ENCODE measurements around the gene MTTP.

MTTP gene

DNA sequence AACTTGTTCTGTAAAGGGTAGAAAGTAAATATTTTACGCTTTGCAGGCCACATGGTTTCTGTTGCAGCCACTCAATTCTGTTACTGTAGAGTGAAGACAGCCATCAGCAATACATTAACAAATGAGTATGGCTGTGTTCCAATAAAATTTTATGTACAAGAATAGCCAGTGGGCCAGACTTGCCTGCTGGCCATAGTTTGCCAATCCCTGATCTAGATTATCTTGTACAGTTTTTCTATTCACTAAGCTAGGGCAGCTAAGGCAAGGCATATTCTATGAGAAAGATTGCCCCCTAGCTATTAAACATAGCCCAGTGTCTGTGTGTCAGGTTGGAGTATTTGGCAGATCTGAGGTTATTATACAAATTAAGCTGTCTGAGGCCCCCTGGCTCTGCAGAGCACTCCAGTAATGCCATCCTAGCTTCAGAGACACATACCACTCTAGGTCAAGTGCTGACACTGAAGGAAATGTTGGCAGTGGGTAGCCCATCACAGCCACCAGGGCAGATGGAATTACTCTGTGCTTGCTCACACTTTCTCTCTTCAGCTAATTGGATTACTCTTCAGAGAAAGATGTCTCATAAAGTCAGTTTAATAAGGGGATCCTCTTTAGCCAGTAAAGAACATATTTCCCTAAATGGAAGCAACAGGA lies 40.7 kb downstream of the MTTP start:
- no peak overlapping the region for H3K4me3 Mint-ChIP-seq
- DNase-seq (no peak), ATAC-seq (no peak)
- H3K27me3 Mint-ChIP-seq, result peaks cover 5% of the 10 kb centered on the region
- H3K9me3 Mint-ChIP-seq, result no peaks in the 10 kb centered on the region
- no peak overlapping the region for H3K27ac Mint-ChIP-seq
- H3K4me1 Mint-ChIP-seq, result no peaks in the 10 kb centered on the region
- no peaks in the 10 kb centered on the region for H3K36me3 Mint-ChIP-seq (ENCODE audit: low read depth)

DNA sequence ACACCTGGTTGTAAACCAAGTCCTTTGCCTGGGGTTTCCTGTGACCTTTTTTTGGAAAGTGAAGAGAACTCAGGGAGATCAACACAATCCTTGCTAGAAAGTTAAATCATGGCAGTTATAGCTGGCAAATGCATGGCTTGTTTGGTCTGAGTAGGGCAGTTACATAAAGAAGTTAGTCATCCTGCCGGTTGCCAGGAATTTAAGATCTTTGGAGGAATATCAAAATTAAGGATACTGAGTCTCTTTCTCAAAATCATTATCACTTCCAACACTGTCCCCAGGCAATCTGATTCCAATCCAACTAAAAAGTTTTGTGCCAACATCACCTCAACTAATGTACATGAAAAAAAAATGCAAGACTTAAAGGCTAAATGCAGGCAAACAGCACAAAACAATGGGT lies 42.8 kb downstream of the MTTP start:
- H3K36me3 Mint-ChIP-seq (ENCODE audit: low read depth), result no peaks in the 10 kb centered on the region
- no peak overlapping the region for H3K27ac Mint-ChIP-seq
- ATAC-seq, result no peak
- no peaks in the 10 kb centered on the region for H3K4me1 Mint-ChIP-seq
- H3K27me3 Mint-ChIP-seq, result peaks cover 2% of the 10 kb centered on the region
- no peak for DNase-seq
- H3K4me3 Mint-ChIP-seq, result no peak overlapping the region
- no peaks in the 10 kb centered on the region for H3K9me3 Mint-ChIP-seq

DNA sequence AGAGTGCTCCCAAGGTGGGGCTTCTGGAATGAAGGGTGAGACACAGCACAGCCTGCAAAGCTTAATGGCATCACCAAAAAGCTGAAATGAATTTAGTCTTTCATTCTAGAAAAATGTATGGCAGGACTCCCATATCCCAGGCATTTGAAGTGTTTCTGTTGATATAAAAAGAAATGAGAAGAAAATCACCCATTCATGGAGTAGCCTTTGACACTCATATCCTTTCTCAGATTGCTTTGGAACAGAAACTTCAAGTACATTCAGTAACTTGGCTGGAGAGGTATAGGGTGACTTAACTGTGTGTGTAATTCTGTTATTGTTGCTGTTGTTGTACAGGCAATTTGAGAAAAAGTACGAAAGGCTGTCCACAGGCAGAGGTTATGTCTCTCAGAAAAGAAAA lies 47.7 kb downstream of the MTTP start:
- Mint-ChIP-seq H3K4me3 (no peak overlapping the region), H3K4me1 (no peaks in the 10 kb centered on the region), H3K27me3 (no peaks in the 10 kb centered on the region), H3K9me3 (no peaks in the 10 kb centered on the region), H3K27ac (no peak overlapping the region), H3K36me3 (ENCODE audit: low read depth) (no peaks in the 10 kb centered on the region)
- no peak for ATAC-seq
- DNase-seq, result no peak

DNA sequence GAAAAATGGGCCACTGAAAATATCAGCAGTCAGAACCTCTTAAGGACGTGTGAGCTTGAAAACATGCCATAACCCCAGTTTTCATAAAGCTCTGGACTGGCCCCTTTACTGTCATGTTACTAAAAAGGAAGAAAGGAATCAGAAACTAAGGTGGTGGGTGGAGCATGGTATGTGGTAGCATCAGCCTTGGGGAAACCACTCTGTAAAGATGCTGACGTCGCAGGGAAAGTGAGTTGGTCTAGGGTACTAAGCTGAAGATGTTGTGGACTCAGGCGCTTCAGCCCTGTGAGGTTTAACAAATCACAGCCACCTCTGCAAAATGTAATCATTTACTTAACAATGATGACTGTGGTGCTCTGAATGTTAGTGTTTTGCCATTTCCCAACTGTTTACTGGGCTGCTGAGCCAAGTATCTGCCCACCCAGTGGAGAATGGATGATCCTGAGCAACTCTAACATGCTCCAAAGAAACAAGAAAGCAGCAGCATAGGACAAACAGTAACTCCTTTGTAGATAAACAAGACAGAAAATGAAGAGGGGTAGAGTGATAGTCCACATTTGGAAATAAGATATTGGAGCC lies 49.6 kb downstream of the MTTP start:
- H3K4me3 Mint-ChIP-seq, result no peak overlapping the region
- H3K27me3 Mint-ChIP-seq, result no peaks in the 10 kb centered on the region
- ATAC-seq (no peak), DNase-seq (no peak)
- H3K36me3 Mint-ChIP-seq (ENCODE audit: low read depth), result no peaks in the 10 kb centered on the region
- H3K4me1 Mint-ChIP-seq, result no peaks in the 10 kb centered on the region
- no peaks in the 10 kb centered on the region for H3K9me3 Mint-ChIP-seq
- no peak overlapping the region for H3K27ac Mint-ChIP-seq

DNA sequence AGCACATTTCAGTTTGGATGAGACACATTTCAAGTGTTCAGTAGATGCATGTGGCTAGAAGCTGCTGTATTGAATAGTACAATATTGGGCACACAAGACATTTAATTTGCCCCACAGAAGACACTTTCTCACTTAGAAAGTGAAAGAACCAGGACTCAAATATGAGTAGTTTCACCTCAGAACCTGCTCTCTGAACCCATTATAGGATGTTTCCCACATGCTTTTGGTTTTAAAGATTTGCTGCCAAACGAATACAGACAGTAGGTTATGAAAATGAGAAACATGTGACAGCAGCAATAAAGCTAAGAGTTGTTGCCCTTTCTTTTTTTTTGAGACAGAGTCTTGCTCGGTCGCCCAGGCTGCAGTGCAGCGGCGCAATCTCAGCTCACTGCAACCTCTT lies 50.7 kb downstream of the MTTP start:
- ATAC-seq (no peak), DNase-seq (no peak)
- Mint-ChIP-seq H3K9me3 (no peaks in the 10 kb centered on the region), H3K27ac (no peak overlapping the region), H3K4me3 (no peak overlapping the region), H3K27me3 (peaks cover under 1% of the 10 kb centered on the region), H3K36me3 (ENCODE audit: low read depth) (no peaks in the 10 kb centered on the region), H3K4me1 (peaks cover 9% of the 10 kb centered on the region)

DNA sequence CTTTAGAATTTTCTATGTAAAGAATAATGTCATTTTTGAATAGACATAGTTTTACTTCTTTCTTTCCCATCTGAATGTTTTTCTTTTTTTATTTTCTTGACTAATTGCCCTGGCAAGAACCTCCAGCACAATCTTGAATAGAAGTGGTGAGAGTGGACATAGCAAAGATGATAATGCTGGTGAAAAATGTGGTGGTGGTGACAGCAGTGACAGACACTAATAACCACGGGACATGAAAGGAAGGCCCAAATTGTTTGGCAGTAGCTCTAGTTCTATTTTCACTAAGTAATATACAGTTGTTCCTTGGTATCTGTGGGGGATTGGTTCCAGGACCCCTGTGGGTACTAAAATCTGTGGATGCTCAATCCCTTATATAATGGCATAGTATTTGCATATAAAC lies 53.4 kb downstream of the MTTP start:
- Mint-ChIP-seq H3K4me1 (peaks cover 9% of the 10 kb centered on the region), H3K4me3 (no peak overlapping the region), H3K27me3 (peaks cover 1% of the 10 kb centered on the region), H3K27ac (no peak overlapping the region), H3K36me3 (ENCODE audit: low read depth) (no peaks in the 10 kb centered on the region), H3K9me3 (no peaks in the 10 kb centered on the region)
- ATAC-seq (no peak), DNase-seq (no peak)

DNA sequence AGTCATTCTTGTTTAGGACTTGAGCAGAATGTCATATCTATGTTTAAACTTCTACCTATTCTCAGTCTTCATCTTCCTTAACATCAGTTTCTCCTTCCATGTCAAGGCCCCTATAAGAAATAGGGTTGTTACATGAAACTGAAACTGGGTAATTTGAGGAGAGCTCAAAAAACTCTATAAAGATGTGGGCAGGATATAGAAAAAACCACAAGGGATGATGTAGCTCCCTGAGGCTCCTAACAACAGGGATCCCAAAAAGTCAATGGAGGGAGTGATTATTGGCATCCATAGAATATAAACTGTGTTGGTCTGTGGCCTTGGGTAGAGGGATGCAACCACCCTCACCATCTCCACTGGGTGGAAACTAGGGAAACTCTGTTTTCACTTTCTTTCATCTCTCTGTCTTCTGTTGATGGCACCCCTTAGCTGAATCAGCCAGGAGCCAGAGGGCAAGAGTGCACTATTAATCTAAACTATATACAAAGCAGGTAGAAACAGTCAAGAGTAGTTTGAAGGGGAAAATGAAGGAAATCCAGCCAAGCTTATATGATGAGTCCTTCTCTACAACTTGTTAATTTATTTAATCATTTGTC lies 55.4 kb downstream of the MTTP start:
- DNase-seq, result no peak
- Mint-ChIP-seq H3K4me1 (peaks cover 9% of the 10 kb centered on the region), H3K27me3 (peaks cover 1% of the 10 kb centered on the region), H3K27ac (no peak overlapping the region), H3K4me3 (no peak overlapping the region), H3K36me3 (ENCODE audit: low read depth) (no peaks in the 10 kb centered on the region), H3K9me3 (no peaks in the 10 kb centered on the region)
- no peak for ATAC-seq

DNA sequence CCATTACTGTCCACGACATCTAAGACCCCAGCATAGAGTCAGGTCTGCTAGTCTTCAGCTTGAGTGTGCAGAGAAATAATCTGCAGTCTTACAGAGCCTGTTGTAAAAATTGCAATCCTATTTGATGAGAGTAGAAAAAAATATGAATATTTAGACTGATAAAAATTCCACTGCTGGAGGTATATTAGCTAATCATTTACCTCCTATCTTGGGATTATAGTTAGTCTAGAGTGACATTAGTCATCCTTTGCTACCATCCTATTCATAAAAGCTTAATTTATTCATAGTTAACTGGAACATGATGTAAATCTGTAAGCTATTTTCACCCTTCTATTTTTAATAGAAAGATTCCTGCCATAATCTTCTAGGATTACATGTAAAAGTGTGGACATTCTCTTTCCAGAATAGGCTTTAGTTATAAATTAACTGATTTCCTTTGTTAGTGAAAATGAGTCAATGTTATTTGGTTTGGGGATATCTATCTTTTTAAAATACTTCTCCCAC lies 56.3 kb downstream of the MTTP start:
- Mint-ChIP-seq H3K36me3 (ENCODE audit: low read depth) (no peaks in the 10 kb centered on the region), H3K4me3 (no peak overlapping the region), H3K27me3 (peaks cover 1% of the 10 kb centered on the region), H3K9me3 (no peaks in the 10 kb centered on the region), H3K27ac (no peak overlapping the region), H3K4me1 (peaks cover 9% of the 10 kb centered on the region)
- DNase-seq (no peak), ATAC-seq (no peak)

DNA sequence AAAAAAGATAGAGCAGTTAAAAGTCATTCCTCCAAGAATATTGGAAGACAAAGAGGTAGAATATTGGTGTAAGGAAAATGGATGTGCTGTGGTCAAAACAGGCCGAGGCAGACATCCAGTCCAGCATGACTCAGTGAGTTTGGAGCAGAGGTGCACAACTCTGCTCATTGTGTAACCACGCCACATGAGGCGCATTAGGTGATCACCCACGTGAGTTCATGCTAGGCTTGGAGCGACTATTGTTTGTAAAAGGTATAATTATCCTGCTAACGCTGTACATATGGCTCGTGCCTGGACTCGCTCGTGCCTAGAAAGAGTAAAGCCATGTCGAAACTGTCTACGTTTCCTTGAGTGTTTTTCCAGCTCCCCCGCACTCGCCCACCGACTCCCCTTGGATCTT lies 59.1 kb downstream of the MTTP start:
- ATAC-seq (no peak), DNase-seq (no peak)
- no peak overlapping the region for H3K4me3 Mint-ChIP-seq
- H3K27ac Mint-ChIP-seq, result no peak overlapping the region
- peaks cover 1% of the 10 kb centered on the region for H3K27me3 Mint-ChIP-seq
- H3K36me3 Mint-ChIP-seq (ENCODE audit: low read depth), result no peaks in the 10 kb centered on the region
- peaks cover 9% of the 10 kb centered on the region for H3K4me1 Mint-ChIP-seq
- no peaks in the 10 kb centered on the region for H3K9me3 Mint-ChIP-seq

DNA sequence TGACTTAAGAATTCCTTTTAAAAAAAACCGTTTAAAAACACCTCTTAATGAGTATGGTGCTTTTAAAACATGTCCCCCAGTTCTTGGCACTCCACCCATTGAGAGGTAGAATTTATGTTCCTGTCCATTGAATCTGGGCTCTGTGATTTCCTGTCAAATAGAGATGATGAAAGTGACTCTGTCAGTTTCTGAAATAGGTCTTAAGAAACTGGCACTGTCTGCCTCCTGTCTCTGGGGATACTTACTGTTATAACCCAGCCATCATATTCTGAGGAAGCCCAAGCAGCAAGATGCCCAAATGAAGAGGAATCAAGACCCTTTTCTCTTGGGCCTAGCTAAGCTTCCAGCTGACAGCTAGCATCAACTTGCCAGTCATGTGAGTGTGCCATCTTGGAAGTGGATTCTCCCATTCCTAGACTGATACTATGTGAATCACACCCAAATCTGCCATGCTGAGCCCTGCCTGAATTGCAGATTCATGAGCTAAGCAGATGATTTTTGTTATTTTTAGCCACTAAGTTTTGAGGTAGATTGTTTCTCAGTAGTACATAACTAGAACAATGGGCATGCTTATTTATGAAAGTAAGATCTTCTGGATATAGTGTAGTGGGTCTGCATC lies 60.2 kb downstream of the MTTP start:
- no peaks in the 10 kb centered on the region for H3K9me3 Mint-ChIP-seq
- no peak for ATAC-seq
- H3K27ac Mint-ChIP-seq, result no peak overlapping the region
- H3K4me3 Mint-ChIP-seq, result no peak overlapping the region
- H3K36me3 Mint-ChIP-seq (ENCODE audit: low read depth), result no peaks in the 10 kb centered on the region
- DNase-seq, result no peak
- peaks cover 6% of the 10 kb centered on the region for H3K4me1 Mint-ChIP-seq
- H3K27me3 Mint-ChIP-seq, result peaks cover 1% of the 10 kb centered on the region

DNA sequence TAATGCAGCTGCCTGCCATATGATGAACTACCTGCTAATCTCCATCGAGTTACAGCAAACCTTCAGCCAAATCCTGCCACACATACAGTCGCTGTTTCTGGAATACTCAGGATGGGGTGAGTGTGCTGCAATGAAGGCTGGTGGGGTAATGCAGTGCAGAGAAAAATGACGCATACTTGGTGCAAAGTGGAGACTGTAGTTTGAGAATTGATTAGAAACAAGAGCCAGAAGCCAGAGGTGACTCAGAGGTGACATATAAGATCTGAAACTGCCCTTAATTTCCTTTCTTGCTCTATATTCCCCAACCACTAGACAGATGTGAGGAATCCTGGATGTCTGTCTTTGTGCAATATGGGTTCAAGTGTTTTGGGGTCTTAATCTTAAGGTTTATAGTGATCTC lies 61.0 kb downstream of the MTTP start:
- no peaks in the 10 kb centered on the region for H3K9me3 Mint-ChIP-seq
- no peak overlapping the region for H3K27ac Mint-ChIP-seq
- H3K36me3 Mint-ChIP-seq (ENCODE audit: low read depth), result no peaks in the 10 kb centered on the region
- H3K27me3 Mint-ChIP-seq, result no peaks in the 10 kb centered on the region
- no peaks in the 10 kb centered on the region for H3K4me1 Mint-ChIP-seq
- no peak for ATAC-seq
- DNase-seq, result no peak
- no peak overlapping the region for H3K4me3 Mint-ChIP-seq

DNA sequence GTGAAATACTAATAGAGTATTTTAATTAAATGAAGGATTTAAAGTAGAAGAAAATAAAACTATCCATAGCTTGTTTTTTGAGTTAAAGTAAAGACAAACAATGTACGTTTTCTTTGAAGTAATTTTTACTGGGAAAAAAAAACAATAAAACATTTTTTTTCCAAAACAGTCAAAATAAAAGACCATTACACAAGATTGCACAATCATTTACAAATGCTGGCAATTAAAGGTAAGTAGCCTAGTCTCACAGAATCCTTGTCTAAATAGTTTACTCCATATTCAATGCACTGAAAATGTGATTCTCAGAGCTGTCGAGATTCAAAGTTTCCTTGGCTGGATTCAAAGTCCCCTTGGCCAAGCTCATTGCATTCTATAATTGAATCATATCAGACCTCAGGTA lies 61.8 kb downstream of the MTTP start:
- Mint-ChIP-seq H3K27me3 (no peaks in the 10 kb centered on the region), H3K9me3 (no peaks in the 10 kb centered on the region), H3K4me3 (no peak overlapping the region), H3K4me1 (no peaks in the 10 kb centered on the region), H3K27ac (no peak overlapping the region), H3K36me3 (ENCODE audit: low read depth) (no peaks in the 10 kb centered on the region)
- ATAC-seq (no peak), DNase-seq (no peak)

DNA sequence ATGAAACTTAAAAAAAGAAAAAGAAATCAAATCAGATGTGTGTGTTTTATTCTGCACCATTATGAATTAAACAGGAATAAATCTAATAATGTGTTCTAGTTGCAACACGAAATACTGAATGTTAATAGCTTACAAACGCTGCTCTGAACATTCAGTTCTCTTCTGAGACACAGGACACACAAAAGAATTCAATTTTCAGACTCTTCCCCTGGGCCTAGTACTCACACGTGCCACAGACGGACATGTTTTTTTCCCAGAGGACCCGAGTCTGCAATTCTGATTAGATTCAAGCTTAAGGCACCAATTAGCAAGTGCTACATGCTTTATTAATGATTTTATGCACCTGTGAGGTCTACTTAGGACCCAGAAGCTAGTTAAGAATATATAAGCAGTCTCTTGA lies 62.5 kb downstream of the MTTP start:
- no peaks in the 10 kb centered on the region for H3K4me1 Mint-ChIP-seq
- H3K36me3 Mint-ChIP-seq (ENCODE audit: low read depth), result no peaks in the 10 kb centered on the region
- no peak overlapping the region for H3K27ac Mint-ChIP-seq
- H3K9me3 Mint-ChIP-seq, result no peaks in the 10 kb centered on the region
- no peak for ATAC-seq
- H3K27me3 Mint-ChIP-seq, result no peaks in the 10 kb centered on the region
- no peak for DNase-seq
- no peak overlapping the region for H3K4me3 Mint-ChIP-seq

DNA sequence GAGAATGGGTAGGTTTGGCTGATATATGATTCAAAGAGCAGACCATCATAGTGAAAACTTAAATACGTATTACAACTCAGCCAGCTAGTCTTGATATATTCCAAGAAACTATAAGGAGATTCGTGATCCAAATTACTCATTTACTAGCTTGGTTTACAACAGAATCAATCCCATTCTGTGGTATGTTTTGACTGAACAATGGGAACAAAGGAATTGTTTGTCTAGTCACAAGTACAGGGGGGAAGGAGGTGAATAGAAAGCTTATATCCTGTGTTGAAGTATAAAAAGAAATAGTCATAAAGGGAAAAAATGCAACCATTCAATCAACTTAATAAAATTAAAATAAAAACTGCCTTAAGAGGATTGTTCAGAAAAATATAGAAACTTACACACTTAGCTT lies 66.1 kb downstream of the MTTP start:
- DNase-seq (no peak), ATAC-seq (no peak)
- no peak overlapping the region for H3K4me3 Mint-ChIP-seq
- no peaks in the 10 kb centered on the region for H3K36me3 Mint-ChIP-seq (ENCODE audit: low read depth)
- H3K27me3 Mint-ChIP-seq, result peaks cover 2% of the 10 kb centered on the region
- no peak overlapping the region for H3K27ac Mint-ChIP-seq
- H3K9me3 Mint-ChIP-seq, result no peaks in the 10 kb centered on the region
- no peaks in the 10 kb centered on the region for H3K4me1 Mint-ChIP-seq
